RWPE1 (cell line): ENCODE measurements around the gene KMT2D.

ENCODE experiments used
- CTCF ChIA-PET: fragments of 350-600 bp; sonication (Branson Sonifier 250); formaldehyde crosslinking; extraction: SDS; loops from one replicate; lab custom pipeline; 2021; lab: Yijun Ruan, JAX
- POLR2A ChIA-PET: fragments of 400-600 bp; formaldehyde crosslinking; extraction: SDS; loops from one replicate; lab custom pipeline; 2020; ENCODE audit warnings: antibody characterized with exemption; ENCODE audit not compliant: low non-redundant PET; lab: Yijun Ruan, JAX
- DNase-seq: peaks from one replicate; pipeline ENCODE4 v3.0.0; 2012; ENCODE audit warnings: low spot score
- H3K27ac ChIP-seq: fragments of 450-650 bp; 2 replicates; pipeline ENCODE4 v1.5.1; 2017
- CTCF ChIP-seq: fragments of 450-650 bp; conservative IDR thresholded peaks from 2 replicates; pipeline ENCODE4 v1.5.1; 2017; ENCODE audit warnings: low read depth, mild to moderate bottlenecking

KMT2D gene

GRCh38 chr12:49094160-49094974, 33.8 kb upstream of the KMT2D start, which contains the start of gene DHH:
TSS of gene DHH (minus strand) at chr12:49094801. CDS start at chr12:49094512, 289 bp downstream.
- no peak within 1 kb of the TSS for H3K27ac ChIP-seq
- POLR2A ChIA-PET, result no interaction called here
- CTCF ChIA-PET, result interaction anchor here (0.5 to 1.0 kb wide), 4 partner anchors 8 to 37 kb away, joined by 3 to 7 read pairs (median 4); partner anchors contain the start of gene TUBA1B
- no peak for DNase-seq
- no peak for TF ChIP-seq CTCF

- POLR2A ChIA-PET, result no interaction called here
- DNase-seq, result no peak
- CTCF ChIA-PET, result interaction anchor here (0.5 to 0.9 kb wide), 2 partner anchors 37 kb away, joined by 3 to 5 read pairs; partner anchors contain the start of gene TUBA1B
- no peak for TF ChIP-seq CTCF
- H3K27ac ChIP-seq, result no peak overlapping the region
These were observed 33.2 kb upstream of the KMT2D start for GRCh38 chr12:49093792-49094159.

GRCh38 chr12:49092816-49093406, 32.3 kb upstream of the KMT2D start:
- ChIA-PET CTCF (interaction anchor here (0.8 to 1.5 kb wide), 5 partner anchors 9 to 75 kb away, joined by 3 to 7 read pairs (median 6); partner anchors contain the start of gene LMBR1L), POLR2A (no interaction called here)
- no peak for TF ChIP-seq CTCF
- DNase-seq, result no peak
- H3K27ac ChIP-seq, result no peak overlapping the region

GRCh38 chr12:49092086-49092815, 31.7 kb upstream of the KMT2D start:
- H3K27ac ChIP-seq, result no peak overlapping the region
- CTCF ChIA-PET, result interaction anchor here (0.6 to 1.5 kb wide), 9 partner anchors 8 to 74 kb away, joined by 3 to 7 read pairs (median 4); partner anchors contain the start of gene LMBR1L
- POLR2A ChIA-PET, result no interaction called here
- DNase-seq, result peak; percentile 57
- peak; percentile 61 for TF ChIP-seq CTCF

GRCh38 chr12:49091836-49092085, 31.2 kb upstream of the KMT2D start:
- CTCF ChIA-PET, result interaction anchor here (0.6 to 1.5 kb wide), 8 partner anchors 10 to 74 kb away, joined by 3 to 7 read pairs (median 5); partner anchors contain the start of gene LMBR1L
- POLR2A ChIA-PET, result no interaction called here
- DNase-seq, result no peak
- H3K27ac ChIP-seq, result no peak overlapping the region
- no peak for TF ChIP-seq CTCF

- DNase-seq, result no peak
- POLR2A ChIA-PET, result no interaction called here
- no peak for TF ChIP-seq CTCF
These were observed 30.7 kb upstream of the KMT2D start for GRCh38 chr12:49091056-49091835.

More at GRCh38 chr12:49091056-49091835, 30.7 kb upstream of the KMT2D start:
- H3K27ac ChIP-seq, result no peak overlapping the region
- CTCF ChIA-PET, result interaction anchor here (0.6 to 1.5 kb wide), 4 partner anchors 10 to 30 kb away, joined by 3 to 7 read pairs (median 4); no protein-coding TSS in a partner anchor
